Iris pigment epithelial cell (primary cell): Measurements from ENCODE around the gene TOB1.
"Not testable (repeated sequence)": the region's sequence is repeated elsewhere in the genome, so short reads cannot be mapped to it uniquely, and the experiment has no call there.

ENCODE experiments used
- DNase-seq: peaks from one replicate; pipeline ENCODE4 v3.0.0-alpha.2; 2011; ENCODE audit warnings: low read depth

Gene TOB1

DNA sequence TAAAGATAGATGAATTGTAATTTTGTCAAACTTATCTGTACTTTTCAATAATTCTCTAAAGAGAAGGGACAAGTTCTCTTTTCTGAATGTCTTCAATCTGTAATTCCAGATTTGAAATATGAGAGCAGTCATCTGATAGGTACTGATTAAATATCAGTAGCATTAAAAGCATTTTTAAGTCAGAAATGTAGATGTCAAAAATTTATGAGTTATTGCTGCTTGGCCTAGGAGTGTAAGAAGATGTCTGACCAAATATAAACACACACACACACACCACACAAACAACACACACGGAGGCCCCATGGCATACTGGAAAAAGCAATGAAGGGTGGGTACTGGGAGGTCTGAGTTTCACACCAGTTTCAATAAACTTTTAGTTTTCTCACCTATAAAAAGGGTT, 2.4 kb upstream of the TOB1 start:
- no peak for DNase-seq

- DNase-seq = no peak
Observed at GRCh38 chr17:50868140-50868438, 1.9 kb upstream of the TOB1 start.

DNA sequence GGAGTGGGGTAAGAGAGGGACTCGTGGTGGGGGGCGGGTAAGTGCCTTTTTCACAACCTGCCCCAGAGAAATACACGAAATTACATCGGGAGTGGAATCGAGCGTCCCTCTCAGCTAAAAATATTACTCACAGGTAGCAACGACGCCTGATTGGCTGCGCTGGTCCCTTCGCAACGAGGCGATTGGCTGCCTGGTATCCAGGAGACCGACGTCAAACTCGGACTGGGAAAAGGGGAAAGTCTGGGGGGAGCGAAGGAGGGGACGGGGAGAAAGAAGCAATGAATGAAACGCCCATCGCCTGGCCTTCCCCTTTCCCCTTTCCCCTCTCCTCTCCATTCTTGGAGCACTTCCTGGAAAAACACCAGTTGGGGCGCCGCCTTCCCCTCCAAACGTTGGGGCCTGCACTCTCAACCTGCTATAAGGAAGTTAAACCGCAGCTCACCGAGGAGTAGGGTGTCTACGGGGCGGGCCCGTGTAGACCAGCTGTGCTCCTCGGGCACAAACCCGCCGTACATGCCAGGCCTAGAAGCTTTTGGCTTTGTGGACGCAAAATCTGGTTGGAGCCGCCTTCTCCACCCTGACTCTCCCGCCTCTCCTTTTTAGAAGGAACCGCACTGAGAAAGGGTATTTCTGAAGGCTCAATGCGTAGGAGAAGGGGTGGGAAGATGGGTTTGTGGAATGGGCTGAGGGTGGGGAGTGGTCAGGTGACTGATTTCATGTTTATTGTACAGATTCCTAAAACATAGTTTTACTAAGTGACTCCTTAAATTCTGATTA, 1.4 kb upstream of the TOB1 start:
- DNase-seq = peak; percentile 95

GRCh38 chr17:50866950-50867362, 802 bp upstream of the TOB1 start:
- no peak for DNase-seq

DNA sequence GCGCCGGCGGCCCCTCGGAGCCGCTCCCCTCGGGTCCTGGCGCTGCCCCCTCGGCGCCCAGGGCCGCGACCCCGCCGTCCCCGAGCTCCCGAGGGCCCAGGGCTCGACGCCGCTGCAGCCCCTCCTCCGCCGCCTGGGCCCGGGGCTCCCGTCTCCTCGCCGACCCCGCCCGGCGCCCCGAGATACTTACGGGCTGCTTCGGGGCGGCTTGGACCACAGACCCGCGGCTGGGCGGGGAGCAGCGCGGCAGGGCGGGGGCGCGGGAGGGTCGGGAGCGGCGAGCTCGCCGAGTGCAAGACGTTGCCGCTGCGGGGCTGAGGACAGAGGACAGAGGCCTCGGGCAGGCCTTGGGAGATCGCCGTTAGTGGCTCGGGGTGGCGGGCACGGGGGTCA, 290 bp downstream of the TOB1 start:
- DNase-seq = no peak

GRCh38 chr17:50865060-50865867, 890 bp downstream of the TOB1 start:
- peak; percentile 42 for DNase-seq

- DNase-seq = no peak
Observed at GRCh38 chr17:50864747-50865059, 1.5 kb downstream of the TOB1 start.

GRCh38 chr17:50863931-50864330, 2.2 kb downstream of the TOB1 start:
- no peak for DNase-seq

DNA sequence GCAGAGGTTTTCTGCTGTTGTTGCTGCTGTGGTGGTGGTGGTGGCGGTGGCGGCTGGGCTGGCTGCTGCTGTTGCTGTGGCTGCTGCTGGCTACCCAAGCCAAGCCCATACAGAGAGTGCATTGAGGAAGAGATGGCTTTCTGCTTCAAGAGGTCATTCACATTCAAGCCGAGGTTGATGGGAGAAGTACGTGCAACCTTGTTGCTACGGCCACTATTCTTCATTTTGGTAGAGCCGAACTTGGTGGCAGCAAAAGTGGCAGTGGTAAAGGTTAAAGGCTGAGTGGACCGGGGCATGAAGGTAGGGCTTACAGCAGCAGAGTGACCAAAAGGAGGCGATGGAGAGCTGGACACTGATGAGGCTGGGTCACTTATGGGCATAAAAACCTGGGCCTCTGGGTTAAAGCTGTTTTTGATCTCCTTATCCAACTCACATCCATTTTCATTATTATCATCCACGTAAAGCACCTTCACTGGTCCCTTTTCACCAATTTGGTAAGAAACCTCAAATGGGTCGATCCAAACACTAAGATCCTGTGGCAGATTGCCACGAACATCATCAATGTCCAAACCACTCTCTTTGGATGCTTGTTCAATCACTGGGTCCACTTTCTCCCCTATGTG, 2.8 kb downstream of the TOB1 start:
- DNase-seq = peak; percentile 39

DNA sequence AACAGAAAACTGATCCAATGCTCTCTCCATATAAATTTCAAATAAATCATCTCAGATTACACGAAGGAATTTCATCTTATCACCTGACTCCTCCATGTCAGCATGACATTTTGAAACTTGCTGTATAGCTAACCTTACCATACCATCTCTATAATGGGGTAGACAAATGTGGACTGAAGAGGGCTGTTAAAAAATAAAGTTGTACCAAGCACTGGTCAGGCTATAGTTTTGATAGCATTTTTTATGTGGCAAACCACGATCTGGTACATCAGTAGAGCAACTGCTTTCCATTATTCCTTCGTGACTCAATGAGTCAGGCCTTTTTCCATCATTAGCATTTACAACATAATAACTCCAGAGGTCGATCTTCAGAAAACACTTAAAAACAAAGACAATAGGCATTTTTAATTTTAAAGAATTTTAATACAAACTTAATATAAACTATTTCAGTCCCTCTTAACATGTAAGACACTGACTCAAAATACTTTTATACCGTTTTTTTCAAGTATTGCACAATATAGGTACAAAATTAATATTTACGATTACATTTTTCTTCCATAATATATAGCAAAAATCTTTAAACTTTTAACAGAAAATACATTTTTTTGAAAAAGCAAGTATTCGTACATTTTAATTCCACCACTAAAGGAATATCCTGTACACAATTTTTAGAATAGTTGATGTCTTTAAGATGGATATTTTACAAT, 4.2 kb downstream of the TOB1 start:
- DNase-seq = no peak

DNA sequence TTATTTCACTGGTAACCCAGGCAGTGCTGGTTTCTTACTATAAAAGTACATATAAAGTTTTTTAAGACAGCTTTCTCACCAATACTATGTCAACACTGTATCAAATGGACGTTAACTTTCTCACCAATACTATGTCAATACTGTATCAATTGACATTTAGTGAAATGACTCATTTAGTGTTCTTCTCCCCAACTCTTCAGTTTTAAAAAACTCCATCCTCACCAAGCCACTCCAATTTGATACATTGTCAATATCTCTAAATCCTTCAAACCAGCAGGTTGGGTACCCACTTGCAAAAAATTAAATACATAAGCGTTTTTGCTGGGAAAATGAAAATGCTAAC, 4.8 kb downstream of the TOB1 start:
- DNase-seq = no peak

DNA sequence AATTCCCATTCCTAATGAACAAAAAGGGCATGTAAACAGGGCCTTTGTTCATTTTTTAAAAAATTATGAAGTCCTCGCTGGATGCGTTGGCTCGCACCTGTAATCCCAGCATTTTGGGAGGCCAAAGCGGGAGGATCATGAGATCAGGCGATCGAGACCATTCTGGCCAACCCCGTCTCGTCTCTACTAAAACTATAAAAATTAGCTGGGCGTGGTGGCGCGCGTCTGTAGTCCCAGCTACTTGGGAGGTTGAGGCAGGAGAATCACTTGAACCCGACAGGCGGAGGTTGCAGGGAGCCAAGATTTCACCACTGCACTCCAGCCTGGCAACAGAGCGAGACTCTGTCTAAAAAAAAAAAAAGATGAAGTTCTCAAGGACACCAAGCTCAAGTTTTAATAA, 6.4 kb downstream of the TOB1 start:
- not testable (repeated sequence) for DNase-seq

GRCh38 chr17:50858486-50859225, 7.5 kb downstream of the TOB1 start:
- no peak for DNase-seq

- DNase-seq = no peak
Observed at GRCh38 chr17:50856431-50856830, 9.7 kb downstream of the TOB1 start.

DNA sequence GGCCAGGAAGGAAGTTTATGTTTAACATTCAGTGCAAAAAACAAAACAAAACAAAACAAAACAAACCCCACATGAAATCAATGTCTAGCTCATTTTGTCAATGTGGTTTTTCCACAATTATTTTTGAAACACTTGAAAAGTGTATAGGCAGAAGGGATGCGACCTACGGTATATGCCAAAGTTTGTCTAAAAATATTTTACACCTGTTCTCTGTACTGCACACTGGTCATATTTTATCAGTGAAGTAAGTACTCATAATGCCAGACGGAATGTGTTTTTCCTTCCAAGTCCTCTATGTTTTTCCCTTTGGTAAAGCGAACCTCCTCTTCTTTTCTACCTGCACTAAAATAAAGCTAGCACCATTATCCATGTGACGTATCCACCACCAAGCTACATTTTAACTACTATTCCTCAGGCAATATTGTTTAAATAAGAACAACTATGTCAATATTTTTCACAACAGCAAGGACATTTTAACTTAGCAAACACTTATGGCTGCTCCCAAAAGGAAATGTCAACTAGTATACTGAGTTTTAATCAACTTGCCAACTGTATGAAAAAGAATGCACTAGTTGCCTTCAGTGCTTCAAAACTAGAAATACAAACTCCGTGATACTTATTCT, 10.3 kb downstream of the TOB1 start:
- DNase-seq = no peak

DNA sequence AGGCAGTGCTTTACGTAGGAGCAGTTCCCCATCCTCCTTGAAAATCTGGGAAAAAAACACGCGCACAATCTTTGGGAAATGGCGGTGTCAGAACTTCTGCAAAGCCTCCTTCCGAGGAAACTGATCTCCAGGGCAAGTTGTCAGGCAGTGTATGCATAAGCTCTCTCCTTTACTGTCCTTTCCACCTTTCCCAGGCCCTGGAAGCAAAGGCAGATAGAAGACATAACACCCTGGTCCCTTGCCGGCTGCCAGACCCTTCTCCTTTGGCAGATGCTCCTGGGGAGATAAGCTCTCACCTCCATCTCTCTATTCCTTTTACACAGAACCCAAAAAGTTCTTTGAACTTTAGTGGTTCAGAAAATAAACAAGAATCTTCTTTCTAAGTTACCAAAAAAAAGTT, 12.4 kb downstream of the TOB1 start:
- DNase-seq = no peak

GRCh38 chr17:50853015-50853615, 13.0 kb downstream of the TOB1 start:
- no peak for DNase-seq

DNA sequence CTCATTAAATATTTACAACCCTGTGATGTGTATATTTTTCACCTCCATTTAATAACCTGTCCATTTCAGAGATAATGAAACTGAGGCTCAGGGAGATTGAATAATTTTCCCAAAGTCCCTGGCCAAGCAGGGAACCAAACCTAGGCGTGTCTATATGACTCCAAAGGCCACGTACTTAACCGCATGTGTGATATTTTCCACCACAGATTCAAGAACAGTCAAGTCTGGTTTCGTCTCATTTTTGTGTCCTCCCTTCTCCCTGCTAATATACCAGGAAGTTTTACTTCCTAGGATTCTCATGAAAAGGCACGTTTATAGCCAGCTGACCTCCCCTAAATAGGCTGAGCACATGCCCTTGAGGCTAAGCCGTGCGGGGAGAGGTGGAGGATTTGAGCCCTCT, 15.5 kb downstream of the TOB1 start:
- DNase-seq = no peak

DNA sequence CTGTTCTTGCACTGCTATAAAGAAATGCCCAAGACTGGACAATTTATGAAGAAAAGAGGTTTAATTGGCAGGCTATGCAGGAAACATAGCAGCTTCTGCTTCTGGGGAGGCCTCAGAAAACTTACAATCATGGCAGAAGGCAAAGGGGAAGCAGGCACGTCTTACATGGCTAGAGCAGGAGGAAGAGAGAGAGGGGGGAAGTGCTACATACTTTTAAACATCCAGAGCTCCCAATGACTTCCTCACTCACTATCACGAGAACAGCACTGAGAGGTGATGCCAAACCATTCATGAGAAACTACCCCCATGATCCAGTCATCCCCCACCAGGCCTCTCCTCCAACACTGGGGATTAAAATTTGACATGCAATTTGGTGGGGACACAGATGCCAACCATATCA, 17.4 kb downstream of the TOB1 start:
- no peak for DNase-seq

GRCh38 chr17:50848039-50848438, 18.1 kb downstream of the TOB1 start:
- no peak for DNase-seq

DNA sequence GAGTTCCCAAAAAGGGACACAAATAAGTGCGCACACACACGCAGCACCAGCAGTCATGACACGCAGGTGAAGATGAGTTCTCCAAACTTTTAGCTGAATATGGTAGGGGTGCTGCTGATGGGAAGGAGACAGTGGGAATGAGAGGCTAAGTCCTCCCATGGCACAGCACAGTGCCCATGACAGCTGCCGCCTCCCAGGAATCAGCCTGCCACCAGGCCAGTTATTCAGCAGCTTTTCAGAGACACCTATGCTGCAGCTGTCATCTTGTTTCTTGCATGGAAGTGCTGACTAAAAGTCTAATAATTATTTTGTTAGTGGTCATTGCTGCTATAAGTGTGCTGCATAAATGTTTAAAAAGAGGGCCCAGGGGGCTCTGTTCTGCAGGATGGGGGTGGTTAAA, 18.6 kb downstream of the TOB1 start:
- no peak for DNase-seq
